RWPE1 (cell line): ENCODE measurements around the gene MACROD1.

Source experiments
- CTCF ChIA-PET: fragments of 350-600 bp; sonication (Branson Sonifier 250); formaldehyde crosslinking; extraction: SDS; loops from one replicate; lab custom pipeline; 2021; lab: Yijun Ruan, JAX
- POLR2A ChIA-PET: fragments of 400-600 bp; formaldehyde crosslinking; extraction: SDS; loops from one replicate; lab custom pipeline; 2020; ENCODE audit warnings: antibody characterized with exemption; ENCODE audit not compliant: low non-redundant PET; lab: Yijun Ruan, JAX
- DNase-seq: peaks from one replicate; pipeline ENCODE4 v3.0.0; 2012; ENCODE audit warnings: low spot score
- H3K27ac ChIP-seq: fragments of 450-650 bp; 2 replicates; pipeline ENCODE4 v1.5.1; 2017
- TF ChIP-seq, protein P1 (sequence below): fragments of 450-650 bp; conservative IDR thresholded peaks from 2 replicates; pipeline ENCODE4 v1.5.1; 2017; ENCODE audit warnings: low read depth, mild to moderate bottlenecking

MACROD1 gene

DNA sequence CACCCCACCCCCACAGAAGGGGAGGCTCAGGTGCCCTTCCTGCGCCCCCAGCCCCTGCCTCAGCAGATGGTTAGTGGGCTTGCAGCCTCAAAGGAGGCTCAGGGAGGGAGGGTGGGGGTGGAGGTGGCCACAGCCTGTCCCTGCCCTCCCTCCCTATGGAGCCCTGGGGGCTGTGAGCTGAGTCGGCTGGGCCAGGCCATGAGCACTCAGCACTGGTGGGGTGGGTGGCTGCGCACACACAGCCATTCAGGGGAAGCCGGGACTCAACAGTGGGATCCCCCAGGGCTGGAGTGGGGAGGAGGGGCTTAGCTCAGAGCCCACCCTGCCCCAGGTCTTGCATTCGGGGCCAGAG is 80.0 kb downstream of the MACROD1 start:
- POLR2A ChIA-PET: no interaction called here
- TF ChIP-seq, protein P1, sequence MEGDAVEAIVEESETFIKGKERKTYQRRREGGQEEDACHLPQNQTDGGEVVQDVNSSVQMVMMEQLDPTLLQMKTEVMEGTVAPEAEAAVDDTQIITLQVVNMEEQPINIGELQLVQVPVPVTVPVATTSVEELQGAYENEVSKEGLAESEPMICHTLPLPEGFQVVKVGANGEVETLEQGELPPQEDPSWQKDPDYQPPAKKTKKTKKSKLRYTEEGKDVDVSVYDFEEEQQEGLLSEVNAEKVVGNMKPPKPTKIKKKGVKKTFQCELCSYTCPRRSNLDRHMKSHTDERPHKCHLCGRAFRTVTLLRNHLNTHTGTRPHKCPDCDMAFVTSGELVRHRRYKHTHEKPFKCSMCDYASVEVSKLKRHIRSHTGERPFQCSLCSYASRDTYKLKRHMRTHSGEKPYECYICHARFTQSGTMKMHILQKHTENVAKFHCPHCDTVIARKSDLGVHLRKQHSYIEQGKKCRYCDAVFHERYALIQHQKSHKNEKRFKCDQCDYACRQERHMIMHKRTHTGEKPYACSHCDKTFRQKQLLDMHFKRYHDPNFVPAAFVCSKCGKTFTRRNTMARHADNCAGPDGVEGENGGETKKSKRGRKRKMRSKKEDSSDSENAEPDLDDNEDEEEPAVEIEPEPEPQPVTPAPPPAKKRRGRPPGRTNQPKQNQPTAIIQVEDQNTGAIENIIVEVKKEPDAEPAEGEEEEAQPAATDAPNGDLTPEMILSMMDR: no peak
- H3K27ac ChIP-seq: peak overlapping the region; percentile 76
- DNase-seq: no peak
- CTCF ChIA-PET: no interaction called here

DNA sequence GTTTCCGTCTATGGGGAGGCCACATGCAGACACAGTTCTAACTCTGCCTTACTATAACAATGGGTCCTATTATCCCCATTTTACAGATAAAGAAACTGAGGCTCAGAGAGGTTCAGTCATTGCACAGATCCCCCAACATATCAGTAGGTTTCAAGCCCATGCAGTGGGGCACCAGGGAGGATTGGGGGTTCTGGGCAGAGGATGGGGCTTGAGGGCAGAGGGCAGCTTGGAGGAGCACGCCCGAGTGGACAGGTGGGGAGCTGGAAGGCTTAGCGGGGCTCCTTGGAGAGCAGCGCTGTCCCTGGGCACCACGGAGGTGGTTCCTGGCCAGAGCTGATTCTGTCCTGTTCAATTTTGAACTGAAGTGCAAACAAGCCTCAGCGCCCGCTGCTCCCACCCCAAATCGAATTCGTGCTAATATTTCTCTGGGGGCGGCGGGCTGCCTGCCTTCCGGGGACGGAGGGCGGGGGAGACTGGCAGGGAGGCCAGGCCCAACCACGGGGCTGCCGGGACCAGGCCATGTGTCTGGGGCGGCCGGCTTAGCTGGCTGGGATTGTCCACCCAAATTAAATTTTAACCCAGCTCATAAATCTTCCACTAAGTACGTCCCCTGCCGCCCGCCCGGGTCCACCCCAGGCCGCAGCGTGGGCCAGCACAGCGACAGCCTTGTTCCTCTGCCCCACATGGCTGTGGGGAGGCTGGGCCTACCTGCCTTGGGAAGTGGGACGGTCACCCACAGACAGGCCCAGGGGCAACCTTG is 80.8 kb downstream of the MACROD1 start:
- ChIA-PET POLR2A (no interaction called here), CTCF (no interaction called here)
- no peak for DNase-seq

DNA sequence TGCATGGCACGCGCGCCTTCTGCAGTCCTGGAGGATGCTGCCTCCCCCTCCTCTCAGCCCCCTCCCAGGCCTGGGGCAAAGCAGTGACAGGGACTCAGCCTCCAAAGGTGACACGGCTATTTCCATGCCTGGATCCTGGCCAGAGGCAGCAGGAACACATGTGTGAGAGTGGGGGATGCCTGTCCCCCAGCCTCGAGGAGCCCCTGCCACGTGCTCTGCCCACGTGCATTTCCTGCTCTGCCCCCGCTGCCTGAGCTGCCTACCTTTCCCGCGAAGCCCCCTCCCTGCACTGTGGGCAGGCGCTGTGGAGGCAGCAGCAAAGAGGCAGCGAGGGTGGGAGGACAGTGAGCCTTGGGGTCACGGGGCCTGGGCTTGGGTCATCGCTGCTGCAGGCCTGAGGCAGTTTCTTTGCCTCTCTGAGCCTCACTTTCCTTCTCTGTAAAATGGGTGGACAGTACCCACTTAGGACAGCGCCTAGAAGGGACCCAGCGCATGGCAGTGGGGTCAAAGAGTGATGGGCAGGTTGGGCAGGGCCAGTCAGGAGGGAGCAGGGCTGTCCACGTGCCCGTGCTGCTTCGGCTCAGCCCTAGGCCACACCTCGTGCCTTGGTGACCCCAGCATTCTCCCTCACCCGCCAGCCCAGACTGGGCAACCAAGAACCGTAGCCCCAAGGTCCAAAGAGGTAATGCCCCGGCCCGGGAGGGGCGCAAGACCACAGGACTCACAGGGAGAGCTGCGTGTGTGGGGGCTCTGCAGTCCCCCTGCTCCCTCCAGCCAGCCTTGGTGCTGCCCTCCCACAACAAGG is 81.6 kb downstream of the MACROD1 start:
- ChIA-PET POLR2A (no interaction called here), CTCF (no interaction called here)
- DNase-seq: no peak
- no peak overlapping the region for H3K27ac ChIP-seq
- TF ChIP-seq, protein P1: no peak

More for the DNA sequence above, 80.8 kb downstream of the MACROD1 start:
- TF ChIP-seq, protein P1: no peak
- peak overlapping the region; percentile 76; the same call in 1 of the 2 replicates for H3K27ac ChIP-seq

DNA sequence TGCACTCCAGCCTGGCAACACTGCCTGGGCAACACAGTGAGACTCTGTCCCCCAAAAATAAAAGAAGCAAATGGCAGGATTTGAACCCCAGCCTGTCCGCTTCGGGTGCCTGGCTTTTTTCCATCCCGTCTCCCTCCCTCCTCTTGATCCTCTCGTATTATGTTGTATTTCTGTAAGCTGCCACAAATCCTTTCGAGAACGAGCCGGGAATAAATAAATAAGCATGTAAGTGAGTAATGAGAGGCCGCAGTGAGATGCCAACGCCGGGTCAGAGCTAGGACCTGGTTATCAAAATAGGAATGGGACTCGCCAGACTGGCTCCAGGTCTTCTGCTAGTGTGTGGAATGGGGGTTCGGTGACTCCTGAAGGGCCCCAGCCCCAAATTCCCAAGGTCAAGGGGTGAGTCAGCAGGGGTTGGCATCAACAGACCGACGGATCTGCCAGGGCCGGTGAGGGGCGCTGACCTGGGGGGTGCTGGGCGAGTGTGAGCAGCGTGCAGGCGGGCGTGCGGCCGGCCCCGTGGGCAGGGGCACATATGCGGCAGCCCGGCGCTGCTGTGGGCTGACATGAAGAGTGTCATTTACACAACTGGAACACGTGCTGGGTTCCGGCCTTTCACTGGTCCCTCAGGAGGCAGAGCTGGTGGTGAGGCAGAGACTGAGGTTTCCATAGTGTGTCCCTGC is 82.4 kb downstream of the MACROD1 start:
- POLR2A ChIA-PET: no interaction called here
- TF ChIP-seq, protein P1: no peak
- CTCF ChIA-PET: no interaction called here
- DNase-seq: no peak
- H3K27ac ChIP-seq: no peak overlapping the region

DNA sequence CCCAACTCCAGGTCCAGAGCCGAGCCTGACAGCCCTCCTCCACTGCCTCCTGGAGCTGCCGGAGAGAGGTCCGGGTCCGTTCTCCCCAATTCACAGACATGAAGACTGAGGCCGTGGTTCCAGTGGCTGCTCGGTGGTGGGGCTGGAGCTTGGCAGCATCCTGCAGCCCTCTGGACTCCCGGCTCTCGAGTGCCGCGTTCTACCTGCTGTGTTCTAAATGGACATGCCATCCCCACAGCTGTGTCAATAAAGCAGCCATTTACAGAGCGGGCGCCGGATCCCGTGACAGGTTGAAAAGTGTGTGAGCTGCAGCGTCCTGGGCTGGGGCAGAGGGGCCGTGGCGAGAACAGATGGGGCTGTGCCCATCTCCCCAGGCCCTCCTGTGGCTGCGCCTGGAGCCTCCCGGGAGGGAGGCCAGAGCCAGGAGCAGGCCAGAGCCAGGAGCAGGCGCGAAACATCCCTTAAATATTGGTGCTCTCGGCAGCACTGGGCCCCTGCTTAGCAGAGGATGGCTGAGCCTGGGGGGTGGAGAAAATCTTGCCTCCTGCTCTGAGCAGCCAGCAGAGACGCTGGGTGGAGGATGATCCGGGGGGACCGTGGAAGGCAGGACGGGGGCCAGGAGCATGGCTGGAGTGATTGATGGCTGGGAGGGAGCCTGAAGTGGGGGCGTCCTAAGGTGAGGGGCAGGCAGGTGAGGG is 84.0 kb downstream of the MACROD1 start:
- no peak for DNase-seq
- CTCF ChIA-PET: no interaction called here

More for the DNA sequence above, 84.0 kb downstream of the MACROD1 start:
- POLR2A ChIA-PET: no interaction called here
- TF ChIP-seq, protein P1: no peak
- H3K27ac ChIP-seq: no peak overlapping the region
